Duodenal mucosa (tissue), 2 donors: ENCODE results near the gene ATP8B3.

Source experiments
- H3K27ac ChIP-seq: one replicate; pipeline ENCODE4 v1.7.0; 2013; ENCODE audit warnings: low read depth, low read length
- H3K27me3 ChIP-seq, 2 donors: one replicate each; pipeline ENCODE4 v1.7.0; 2013; ENCODE audit warnings: low read length in 2 of 2, control low read depth in 1 of 2; ENCODE audit not compliant: insufficient read depth in 2 of 2, control insufficient read depth in 1 of 2
- H3K36me3 ChIP-seq, 2 donors: one replicate each; pipeline ENCODE4 v1.7.0; 2013; ENCODE audit warnings: low read length in 2 of 2, control low read depth in 1 of 2; ENCODE audit not compliant: insufficient read depth in 2 of 2, control insufficient read depth in 1 of 2
- H3K4me1 ChIP-seq, 2 donors: one replicate each; pipeline ENCODE4 v1.7.0; 2013; ENCODE audit warnings: low read length in 2 of 2, control low read depth in 1 of 2; ENCODE audit not compliant: insufficient read depth in 2 of 2, control insufficient read depth in 1 of 2
- H3K4me3 ChIP-seq, 2 donors: one replicate each; pipeline ENCODE4 v1.7.0; 2013; ENCODE audit warnings: low read length in 2 of 2, low read depth in 1 of 2
- H3K9ac ChIP-seq, 2 donors: one replicate each; pipeline ENCODE4 v1.7.0; 2013; ENCODE audit warnings: low read length in 2 of 2, low read depth in 1 of 2
- H3K9me3 ChIP-seq, 2 donors: one replicate each; pipeline ENCODE4 v1.7.0; 2013; ENCODE audit warnings: low read length in 2 of 2, control low read depth in 1 of 2; ENCODE audit not compliant: control insufficient read depth in 1 of 2

The ATP8B3 gene

DNA sequence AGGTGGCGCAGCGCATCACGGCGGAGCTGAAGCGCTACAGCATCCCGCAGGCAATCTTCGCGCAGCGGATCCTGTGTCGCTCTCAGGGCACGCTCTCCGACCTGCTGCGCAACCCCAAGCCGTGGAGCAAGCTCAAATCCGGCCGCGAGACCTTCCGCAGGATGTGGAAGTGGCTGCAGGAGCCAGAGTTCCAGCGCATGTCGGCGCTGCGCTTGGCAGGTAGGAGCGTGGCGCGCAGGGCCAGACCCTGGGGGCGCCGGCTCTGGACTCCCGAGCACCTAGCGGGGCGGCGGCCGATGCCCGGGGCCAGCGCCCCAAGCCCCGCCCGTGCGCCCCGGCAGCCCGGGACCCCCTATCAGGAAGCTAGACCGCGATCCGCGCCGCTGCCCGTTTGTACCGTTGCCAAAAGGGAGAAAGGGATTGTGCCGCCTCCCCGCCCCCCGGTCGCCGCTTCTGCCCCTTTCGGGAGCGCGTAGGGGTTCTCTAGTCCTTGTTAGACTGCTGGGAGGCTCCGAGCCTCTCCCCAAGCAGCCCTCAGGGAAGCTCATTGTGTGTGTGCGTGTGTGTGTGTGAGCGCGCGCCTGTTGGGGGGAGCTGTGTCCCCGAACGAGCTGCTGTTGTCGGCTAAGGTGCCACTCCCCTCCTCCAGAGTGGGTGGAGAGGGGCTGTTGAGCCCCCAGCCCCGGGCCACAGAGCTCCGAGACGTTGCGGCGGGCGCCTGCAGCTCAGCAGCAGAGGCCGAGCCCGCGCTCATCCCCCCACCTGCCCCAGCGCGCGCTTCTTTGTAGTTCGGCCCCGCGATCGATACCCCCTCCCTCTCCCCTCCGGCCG, 57.2 kb downstream of the ATP8B3 start:
- Histone ChIP-seq H3K4me3 (no peak overlapping the region), H3K27me3 (peaks cover 69 to 75% of the 10 kb centered on the region in 2 donors), H3K9me3 (no peaks in the 10 kb centered on the region), H3K36me3 (no peaks in the 10 kb centered on the region), H3K9ac (no peak overlapping the region), H3K4me1 (no peaks in the 10 kb centered on the region), H3K27ac (no peak overlapping the region)

DNA sequence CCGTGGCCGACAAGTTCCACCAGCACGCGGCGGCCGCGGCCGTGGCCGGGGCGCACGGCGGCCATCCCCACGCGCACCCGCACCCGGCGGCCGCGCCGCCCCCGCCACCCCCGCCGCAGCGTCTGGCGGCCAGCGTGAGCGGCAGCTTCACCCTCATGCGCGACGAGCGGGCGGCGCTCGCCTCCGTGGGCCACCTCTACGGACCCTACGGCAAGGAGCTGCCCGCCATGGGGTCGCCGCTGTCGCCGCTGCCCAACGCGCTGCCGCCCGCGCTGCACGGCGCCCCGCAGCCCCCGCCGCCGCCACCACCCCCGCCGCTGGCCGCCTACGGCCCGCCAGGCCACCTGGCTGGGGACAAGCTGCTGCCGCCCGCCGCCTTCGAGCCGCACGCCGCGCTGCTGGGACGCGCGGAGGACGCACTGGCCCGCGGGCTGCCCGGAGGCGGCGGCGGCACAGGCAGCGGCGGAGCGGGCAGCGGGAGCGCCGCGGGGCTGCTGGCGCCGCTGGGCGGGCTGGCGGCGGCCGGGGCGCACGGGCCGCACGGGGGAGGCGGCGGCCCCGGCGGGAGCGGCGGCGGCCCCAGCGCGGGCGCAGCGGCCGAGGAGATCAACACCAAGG, 57.9 kb downstream of the ATP8B3 start:
- Histone ChIP-seq H3K9ac (no peak overlapping the region), H3K4me1 (peaks cover 0 to 1% of the 10 kb centered on the region in 2 donors), H3K36me3 (no peaks in the 10 kb centered on the region), H3K27ac (no peak overlapping the region), H3K4me3 (no peak overlapping the region), H3K9me3 (no peaks in the 10 kb centered on the region), H3K27me3 (peaks cover 69 to 74% of the 10 kb centered on the region in 2 donors)

DNA sequence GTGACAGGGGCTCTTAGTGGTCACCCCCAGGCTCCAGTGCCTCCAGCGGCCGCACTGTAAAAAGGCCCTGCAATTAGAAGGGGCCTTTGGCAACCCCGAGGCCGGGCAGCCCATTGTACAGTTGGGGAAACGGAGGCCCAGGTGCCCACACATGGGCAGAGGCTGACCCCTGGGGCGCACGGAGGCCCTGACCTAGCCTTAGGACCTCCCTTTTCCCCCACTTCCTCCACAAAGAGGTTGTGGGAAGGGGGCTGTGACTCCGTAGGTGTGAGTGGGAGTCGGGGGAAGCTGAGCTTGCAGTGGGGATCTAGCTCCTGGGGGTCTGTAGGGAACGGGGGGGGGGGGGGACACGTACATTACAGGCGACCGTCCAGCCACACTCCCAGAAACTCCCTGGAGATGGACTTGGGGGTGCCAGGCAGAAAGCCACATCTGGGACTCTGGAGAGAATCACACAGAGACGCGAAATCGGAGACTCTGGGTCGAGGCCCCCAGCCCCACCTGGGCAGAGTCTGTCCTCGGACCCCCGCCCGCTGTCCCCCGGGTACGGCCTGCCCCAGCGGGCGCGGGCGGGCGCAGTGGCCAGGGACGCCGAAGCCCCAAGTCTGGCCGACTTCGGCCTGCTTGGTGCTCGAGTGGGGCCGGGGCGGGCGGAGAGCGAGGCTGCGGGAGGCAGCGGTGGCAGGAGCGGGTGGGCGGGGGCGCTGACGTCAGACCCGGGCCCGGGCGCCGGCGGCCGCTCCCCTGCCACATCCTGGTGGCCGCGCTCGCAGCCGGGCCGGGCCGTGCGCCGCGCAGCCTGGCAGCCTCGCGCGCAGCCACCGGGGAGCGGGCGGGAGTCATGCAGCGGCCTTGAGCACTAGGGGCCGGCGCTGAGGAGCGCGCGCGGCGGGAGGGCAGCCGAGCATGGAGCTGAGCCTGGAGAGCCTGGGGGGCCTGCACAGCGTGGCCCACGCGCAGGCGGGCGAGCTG, 59.0 kb downstream of the ATP8B3 start, which contains the start of gene ONECUT3:
TSS of gene ONECUT3 (plus strand) at position 750 of the 972 bp plus-strand sequence. CDS start at position 907, 157 bp downstream.
- Histone ChIP-seq H3K4me1 (peaks cover 0 to 10% of the 10 kb centered on the region in 2 donors), H3K36me3 (no peaks in the 10 kb centered on the region), H3K9ac (no peak within 1 kb of the TSS), H3K4me3 (no peak within 1 kb of the TSS), H3K9me3 (no peaks in the 10 kb centered on the region), H3K27ac (no peak within 1 kb of the TSS), H3K27me3 (peaks cover 71 to 76% of the 10 kb centered on the region in 2 donors)

DNA sequence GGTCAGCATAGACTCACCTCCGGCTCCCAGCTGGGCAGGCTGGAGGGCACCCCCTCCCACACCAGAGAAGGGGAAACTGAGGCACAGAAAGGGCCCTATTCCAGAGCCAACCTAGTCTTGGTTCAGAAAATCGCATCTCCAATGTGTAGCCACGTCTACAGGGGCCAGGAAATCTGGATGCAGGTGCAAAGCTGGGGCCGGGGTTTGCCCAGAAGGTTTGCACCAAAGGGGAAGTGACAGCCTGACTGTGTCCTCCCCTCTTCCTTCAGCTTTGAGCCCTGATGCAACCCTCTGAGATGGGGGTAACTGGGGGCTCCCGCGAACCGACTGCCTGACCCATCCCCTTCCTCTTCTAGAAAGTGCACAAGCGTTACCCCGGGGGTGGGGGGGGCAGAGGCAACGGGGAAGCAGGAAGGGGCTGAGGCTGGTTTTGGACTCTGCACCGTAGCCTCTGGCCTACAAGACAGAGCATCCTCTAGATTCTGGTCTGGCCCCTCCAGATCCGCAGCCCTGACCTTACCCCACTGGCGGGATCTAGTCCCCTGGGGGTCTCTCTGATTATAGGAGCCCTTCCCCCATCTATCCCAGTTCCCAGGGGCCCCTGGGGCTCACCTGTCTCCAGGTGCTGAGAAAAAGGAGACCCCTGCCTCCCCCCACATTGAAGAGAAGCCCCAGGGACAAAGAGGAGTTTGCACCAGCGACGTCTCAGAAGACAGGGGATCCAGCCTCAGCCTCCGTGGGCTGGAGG, 59.9 kb downstream of the ATP8B3 start:
- no peak overlapping the region for H3K27ac ChIP-seq
- H3K4me3 ChIP-seq = no peak overlapping the region
- H3K9me3 ChIP-seq = no peaks in the 10 kb centered on the region
- no peak overlapping the region for H3K9ac ChIP-seq
- no peaks in the 10 kb centered on the region for H3K36me3 ChIP-seq
- peaks cover 73 to 77% of the 10 kb centered on the region in 2 donors for H3K27me3 ChIP-seq
- H3K4me1 ChIP-seq = peaks cover 5 to 11% of the 10 kb centered on the region in 2 donors

DNA sequence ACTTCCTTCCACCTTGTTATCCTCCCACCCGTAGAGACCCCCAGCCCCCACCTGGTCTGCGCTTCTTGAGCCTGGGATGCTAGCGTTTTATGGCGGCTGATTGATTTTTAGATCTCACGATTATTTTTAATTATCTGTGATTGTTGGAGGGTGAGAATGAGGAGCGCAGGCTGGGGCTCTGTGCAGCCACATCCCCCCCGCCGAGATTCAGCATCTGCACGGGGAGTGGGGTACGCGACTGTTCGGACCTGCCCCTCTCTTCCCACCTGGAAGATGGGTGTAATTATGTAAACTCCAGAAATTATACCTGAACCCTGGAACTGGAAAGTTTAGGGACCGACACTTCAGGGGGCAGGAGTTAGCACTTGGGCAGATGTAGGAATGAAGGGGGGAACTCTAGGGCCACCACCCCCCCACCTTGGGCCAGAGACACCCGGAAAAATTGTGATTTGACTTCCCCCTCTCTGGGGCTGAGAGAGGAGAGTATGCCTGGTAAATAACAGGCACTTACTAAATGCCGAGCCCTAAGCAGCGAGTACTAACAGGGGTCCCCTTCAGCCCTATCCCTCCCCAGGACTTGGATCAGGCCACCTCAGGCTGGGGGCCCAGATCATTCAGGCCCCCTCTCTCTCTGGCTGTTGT, 60.6 kb downstream of the ATP8B3 start:
- peaks cover 74 to 78% of the 10 kb centered on the region in 2 donors for H3K27me3 ChIP-seq
- H3K4me3 ChIP-seq = no peak overlapping the region
- no peaks in the 10 kb centered on the region for H3K9me3 ChIP-seq
- H3K36me3 ChIP-seq = no peaks in the 10 kb centered on the region
- H3K27ac ChIP-seq = no peak overlapping the region
- no peak overlapping the region for H3K9ac ChIP-seq
- peaks cover 5 to 11% of the 10 kb centered on the region in 2 donors for H3K4me1 ChIP-seq

DNA sequence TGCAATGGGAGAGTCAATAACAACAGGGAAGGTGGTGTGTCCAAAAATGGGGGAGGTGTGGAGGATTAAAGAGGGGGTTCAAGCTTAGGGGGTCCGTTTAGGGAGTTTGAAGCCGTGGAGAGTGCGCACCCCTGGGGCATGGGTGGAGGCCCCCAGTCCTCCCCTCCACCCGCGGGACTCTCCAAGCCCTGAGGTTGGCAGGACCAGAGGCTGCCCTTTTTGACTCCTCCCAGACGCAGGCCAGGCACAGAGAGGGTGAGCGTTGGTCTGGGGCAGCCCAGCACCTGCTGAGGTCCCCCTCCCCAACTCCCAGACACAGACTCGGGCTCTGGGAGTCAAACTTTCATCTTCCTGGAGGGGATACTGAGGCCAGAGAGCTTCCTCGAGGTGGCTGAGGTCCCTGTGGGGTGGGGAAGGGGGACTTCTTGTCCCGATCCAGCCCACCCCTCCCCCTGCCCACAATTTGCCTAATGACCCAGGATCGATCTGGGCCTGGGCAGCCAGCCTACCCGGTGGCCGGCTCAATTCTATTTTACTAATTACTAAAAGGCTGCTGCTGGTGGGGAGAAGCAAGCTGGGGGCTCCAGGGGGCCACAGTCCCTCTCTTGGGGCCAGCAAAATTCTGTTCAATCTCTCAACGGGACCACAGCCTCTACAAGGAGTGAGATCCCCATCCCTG, 61.6 kb downstream of the ATP8B3 start:
- Histone ChIP-seq H3K27ac (no peak overlapping the region), H3K4me1 (peaks cover 6 to 11% of the 10 kb centered on the region in 2 donors), H3K9ac (no peak overlapping the region), H3K27me3 (peaks cover 71 to 72% of the 10 kb centered on the region in 2 donors), H3K36me3 (no peaks in the 10 kb centered on the region), H3K4me3 (no peak overlapping the region), H3K9me3 (no peaks in the 10 kb centered on the region)

DNA sequence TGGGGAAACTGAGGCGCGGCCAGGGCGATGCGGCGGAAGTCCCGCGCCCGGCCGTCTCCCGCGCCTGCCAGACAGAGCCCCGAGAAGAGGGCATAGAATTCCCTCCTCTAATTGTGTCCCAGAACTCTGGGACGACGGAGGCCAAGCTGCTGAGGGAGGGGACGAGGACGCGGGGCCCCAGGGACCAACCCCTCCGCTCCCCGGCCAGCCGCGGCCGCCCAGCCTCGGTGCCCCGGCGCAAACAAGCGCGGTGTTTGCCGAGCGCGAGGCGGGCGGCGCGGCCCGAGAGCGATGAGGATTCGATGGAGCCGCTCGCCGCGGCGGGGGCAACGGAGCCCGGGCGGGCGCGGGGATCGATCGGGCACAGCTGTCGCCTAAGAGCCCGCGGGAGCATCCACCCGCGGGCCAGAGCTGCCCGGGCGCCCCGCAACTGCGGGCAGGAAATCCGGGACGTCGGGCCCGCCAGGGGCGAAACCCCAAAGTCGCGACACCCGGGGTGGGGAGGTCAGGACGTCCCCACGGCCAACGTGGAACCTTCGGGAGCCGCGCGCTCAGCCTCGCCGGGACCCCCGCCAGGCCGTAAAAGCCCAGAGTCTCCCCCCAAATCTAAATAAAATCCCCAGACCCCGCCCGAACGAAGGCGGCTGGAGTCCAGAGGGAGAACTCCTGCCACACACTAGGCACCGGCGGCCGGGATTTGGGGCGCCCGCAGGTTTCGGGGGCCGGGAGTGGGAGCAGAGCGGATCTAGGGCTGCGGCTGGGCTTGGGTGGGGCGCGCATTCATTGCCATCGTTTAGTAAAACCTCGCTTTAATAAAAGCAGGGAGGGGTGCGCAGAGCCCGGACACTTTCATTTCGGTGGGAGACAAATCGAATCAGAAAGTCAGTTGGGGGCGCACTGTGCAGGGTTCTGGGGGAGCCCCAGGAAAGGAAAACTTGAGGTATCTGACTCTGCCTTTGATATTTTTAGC, 62.4 kb downstream of the ATP8B3 start:
- Histone ChIP-seq H3K4me3 (no peak overlapping the region), H3K27me3 (peaks cover 73 to 76% of the 10 kb centered on the region in 2 donors), H3K27ac (no peak overlapping the region), H3K36me3 (no peaks in the 10 kb centered on the region), H3K4me1 (peaks cover 9 to 18% of the 10 kb centered on the region in 2 donors), H3K9me3 (no peaks in the 10 kb centered on the region), H3K9ac (no peak overlapping the region)

DNA sequence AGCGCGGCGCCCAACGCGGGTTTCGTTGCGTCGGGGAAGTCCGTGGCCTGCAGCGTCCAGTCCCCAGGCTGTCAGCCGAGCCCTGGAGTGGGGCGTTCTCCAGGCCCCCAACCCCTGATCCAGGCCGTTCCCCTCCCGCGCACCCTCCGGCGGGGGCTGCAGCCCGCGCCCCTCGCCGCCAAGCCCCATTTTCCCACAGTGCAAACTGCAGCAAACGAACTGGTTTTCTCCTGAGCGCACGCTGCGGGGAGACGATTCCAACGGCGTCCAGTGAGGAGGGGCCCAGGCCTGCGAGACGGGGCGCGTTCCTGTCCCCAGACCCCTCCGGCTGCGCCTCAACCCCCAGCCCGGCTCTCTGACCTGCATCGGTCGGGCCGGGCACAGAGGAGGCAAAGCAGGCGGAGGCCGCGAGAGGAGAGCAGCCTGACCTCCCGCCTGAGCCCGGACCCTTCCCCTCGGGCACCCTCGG, 63.2 kb downstream of the ATP8B3 start:
- Histone ChIP-seq H3K4me3 (no peak overlapping the region), H3K36me3 (no peaks in the 10 kb centered on the region), H3K27me3 (peaks cover 72 to 78% of the 10 kb centered on the region in 2 donors), H3K9ac (no peak overlapping the region), H3K4me1 (peaks cover 9 to 19% of the 10 kb centered on the region in 2 donors), H3K9me3 (no peaks in the 10 kb centered on the region), H3K27ac (no peak overlapping the region)
